HepG2 (cell line): ENCODE measurements around the gene FAM114A1. TPM values are rescaled to one million over a fixed set of nuclear protein-coding genes. Genes with fewer than 3 reads are reported as not detected.

ENCODE experiments used
- CBX2 ChIP-seq, 2 experiments: fragments of 200-600 bp in 1 of 2; sonication (generic); formaldehyde crosslinking in 1 of 2; IDR thresholded peaks; 2 replicates each; pipeline versions ENCODE4 v1.7.0 to v1.8.1; 2018 to 2022; ENCODE audit warnings: low read depth in 2 of 2, low read length in 1 of 2, mild to moderate bottlenecking in 1 of 2, missing genetic modification reagents in 1 of 2
- ELF1 ChIP-seq: sonication (generic); formaldehyde crosslinking; IDR thresholded peaks from 2 replicates; pipeline ENCODE4 v1.4.0; 2020; ENCODE audit warnings: missing genetic modification reagents
- FOXJ3 ChIP-seq: sonication (generic); formaldehyde crosslinking; IDR thresholded peaks from 2 replicates; pipeline ENCODE4 v1.4.0; 2020; ENCODE audit warnings: missing genetic modification reagents, mild to moderate bottlenecking, borderline replicate concordance
- JUNB ChIP-seq: sonication (generic); formaldehyde crosslinking; IDR thresholded peaks from 2 replicates; pipeline ENCODE4 v1.8.0; 2022; ENCODE audit warnings: missing genetic modification reagents, mild to moderate bottlenecking, borderline replicate concordance
- KAT2B ChIP-seq: fragments of 150-350 bp; IDR thresholded peaks from 2 replicates; pipeline ENCODE4 v1.6.1; 2014; ENCODE audit warnings: low read depth, low read length, borderline replicate concordance
- KDM6A ChIP-seq: IDR thresholded peaks from 2 replicates; pipeline ENCODE4 v1.6.1; 2016; ENCODE audit warnings: low read depth
- KLF12 ChIP-seq: sonication (generic); formaldehyde crosslinking; IDR thresholded peaks from 2 replicates; pipeline ENCODE4 v1.4.0; 2020; ENCODE audit warnings: missing genetic modification reagents, borderline replicate concordance
- POLR2AphosphoS2 ChIP-seq: IDR thresholded peaks from 2 replicates; pipeline ENCODE4 v1.6.1; 2011; ENCODE audit warnings: low read depth, low read length, improper control_type of control experiment
- SALL1 ChIP-seq: sonication (generic); formaldehyde crosslinking; IDR thresholded peaks from 2 replicates; pipeline ENCODE4 v1.8.0; 2022; ENCODE audit warnings: mild to moderate bottlenecking, missing genetic modification reagents
- SMAD3 ChIP-seq: sonication (generic); formaldehyde crosslinking; IDR thresholded peaks from 2 replicates; pipeline ENCODE4 v1.4.0; 2020; ENCODE audit warnings: missing genetic modification reagents
- STAT5B ChIP-seq: sonication (generic); formaldehyde crosslinking; IDR thresholded peaks from 2 replicates; pipeline ENCODE4 v1.4.0; 2020; ENCODE audit warnings: missing genetic modification reagents
- TMF1 ChIP-seq: sonication (generic); formaldehyde crosslinking; IDR thresholded peaks from 2 replicates; pipeline ENCODE4 v1.8.1; 2022; ENCODE audit warnings: low read depth, missing genetic modification reagents
- WIZ ChIP-seq: sonication (generic); formaldehyde crosslinking; IDR thresholded peaks from 2 replicates; pipeline ENCODE4 v1.5.1; 2020; ENCODE audit warnings: mild to moderate bottlenecking, missing genetic modification reagents
- XBP1 ChIP-seq: sonication (generic); formaldehyde crosslinking; IDR thresholded peaks from 2 replicates; pipeline ENCODE4 v1.5.0; 2020; ENCODE audit warnings: missing genetic modification reagents
- ZNF234 ChIP-seq: sonication (generic); formaldehyde crosslinking; conservative IDR thresholded peaks from 2 replicates; pipeline ENCODE4 v1.5.1; 2020; ENCODE audit warnings: mild to moderate bottlenecking, missing genetic modification reagents
- ZNF660 ChIP-seq: sonication (generic); formaldehyde crosslinking; IDR thresholded peaks from 2 replicates; pipeline ENCODE4 v1.5.1; 2020; ENCODE audit warnings: mild to moderate bottlenecking, low read depth, missing genetic modification reagents, borderline replicate concordance
- ZNF749 ChIP-seq: sonication (generic); formaldehyde crosslinking; IDR thresholded peaks from 2 replicates; pipeline ENCODE4 v1.8.0; 2022; ENCODE audit warnings: mild to moderate bottlenecking, missing genetic modification reagents, moderate library complexity, borderline replicate concordance
- ZSCAN20 ChIP-seq: sonication (generic); formaldehyde crosslinking; IDR thresholded peaks from 2 replicates; pipeline ENCODE4 v1.4.0; 2020; ENCODE audit warnings: missing genetic modification reagents, mild to moderate bottlenecking, borderline replicate concordance
- polyA plus RNA-seq, 8 experiments: library from polyadenylated mRNA; depleted of rRNA in 3 of 8; stranded (reverse) in 7 of 8; unstranded in 1 of 8; fragments of >200 nt; fragmentation: Illumina TruSeq in 4 of 8; extraction: Trizol in 4 of 8; gene quantifications; 2 replicates each; pipeline versions ENCODE4 v1.2.1 to v1.2.3, GENCODE V29; 2011 to 2016; ENCODE audit warnings: low read depth in 4 of 8, missing spikeins in 1 of 8, mixed read lengths in 1 of 8; ENCODE audit not compliant: insufficient read depth in 1 of 8
- total RNA-seq, 5 experiments: library from RNA; depleted of rRNA; stranded (reverse); fragments of >200 nt; fragmentation: Illumina TruSeq; extraction: Trizol; gene quantifications; 2 replicates each; pipeline ENCODE4 v1.2.3, GENCODE V29; 2016; ENCODE audit warnings: low read depth in 1 of 5
- TF ChIP-seq, protein P1 (sequence below): sonication (generic); formaldehyde crosslinking; IDR thresholded peaks from 2 replicates; pipeline ENCODE4 v1.4.0; 2020; ENCODE audit warnings: missing genetic modification reagents, borderline replicate concordance
- TF ChIP-seq, protein P2 (sequence below): sonication (generic); formaldehyde crosslinking; IDR thresholded peaks from 2 replicates; pipeline ENCODE4 v1.4.0; 2020; ENCODE audit warnings: missing genetic modification reagents, low read depth, mild to moderate bottlenecking, borderline replicate concordance
- TF ChIP-seq, protein P3 (sequence below): sonication (generic); formaldehyde crosslinking; conservative IDR thresholded peaks from 2 replicates; pipeline ENCODE4 v1.8.1; 2023; ENCODE audit warnings: missing genetic modification reagents
- TF ChIP-seq, protein P4 (sequence below): sonication (generic); formaldehyde crosslinking; IDR thresholded peaks from 2 replicates; pipeline ENCODE4 v1.5.1; 2020; ENCODE audit warnings: mild to moderate bottlenecking, missing genetic modification reagents, moderate library complexity

The FAM114A1 gene
- total and polyA plus RNA-seq, 2 of the 13 experiments (the other 11 are each of a cell fraction or from before 2014, with no cell fraction given), result 61.0 to 76.9 TPM

DNA sequence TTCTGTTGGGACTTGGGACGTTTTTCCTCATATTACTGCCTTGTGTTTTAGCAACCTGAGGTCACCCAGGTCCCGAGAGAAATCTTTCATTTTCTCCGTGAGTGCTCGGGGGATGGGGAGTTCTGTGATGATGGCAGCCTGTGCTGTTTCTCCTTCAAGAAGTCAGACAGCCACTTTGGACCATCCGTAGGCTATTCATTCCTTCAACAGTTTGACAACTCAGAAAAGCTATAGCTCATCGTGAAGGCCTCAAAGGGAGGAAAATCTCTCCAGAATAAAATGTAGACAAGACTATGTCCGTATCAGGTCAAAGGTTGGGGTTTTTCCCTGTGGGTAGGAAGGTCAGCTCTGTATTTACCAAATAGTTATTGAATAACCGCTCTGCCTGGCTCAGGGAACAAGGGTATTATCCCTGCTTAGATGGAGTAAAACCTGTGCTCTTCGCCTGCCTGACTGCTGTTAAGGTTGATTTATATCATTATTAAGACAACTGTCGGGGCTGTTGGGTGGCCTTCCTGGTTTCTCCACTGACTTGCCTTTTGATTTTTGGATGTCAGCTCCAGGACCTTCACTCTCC lies 36.6 kb downstream of the FAM114A1 start (continued):
- TF ChIP-seq, protein P1, sequence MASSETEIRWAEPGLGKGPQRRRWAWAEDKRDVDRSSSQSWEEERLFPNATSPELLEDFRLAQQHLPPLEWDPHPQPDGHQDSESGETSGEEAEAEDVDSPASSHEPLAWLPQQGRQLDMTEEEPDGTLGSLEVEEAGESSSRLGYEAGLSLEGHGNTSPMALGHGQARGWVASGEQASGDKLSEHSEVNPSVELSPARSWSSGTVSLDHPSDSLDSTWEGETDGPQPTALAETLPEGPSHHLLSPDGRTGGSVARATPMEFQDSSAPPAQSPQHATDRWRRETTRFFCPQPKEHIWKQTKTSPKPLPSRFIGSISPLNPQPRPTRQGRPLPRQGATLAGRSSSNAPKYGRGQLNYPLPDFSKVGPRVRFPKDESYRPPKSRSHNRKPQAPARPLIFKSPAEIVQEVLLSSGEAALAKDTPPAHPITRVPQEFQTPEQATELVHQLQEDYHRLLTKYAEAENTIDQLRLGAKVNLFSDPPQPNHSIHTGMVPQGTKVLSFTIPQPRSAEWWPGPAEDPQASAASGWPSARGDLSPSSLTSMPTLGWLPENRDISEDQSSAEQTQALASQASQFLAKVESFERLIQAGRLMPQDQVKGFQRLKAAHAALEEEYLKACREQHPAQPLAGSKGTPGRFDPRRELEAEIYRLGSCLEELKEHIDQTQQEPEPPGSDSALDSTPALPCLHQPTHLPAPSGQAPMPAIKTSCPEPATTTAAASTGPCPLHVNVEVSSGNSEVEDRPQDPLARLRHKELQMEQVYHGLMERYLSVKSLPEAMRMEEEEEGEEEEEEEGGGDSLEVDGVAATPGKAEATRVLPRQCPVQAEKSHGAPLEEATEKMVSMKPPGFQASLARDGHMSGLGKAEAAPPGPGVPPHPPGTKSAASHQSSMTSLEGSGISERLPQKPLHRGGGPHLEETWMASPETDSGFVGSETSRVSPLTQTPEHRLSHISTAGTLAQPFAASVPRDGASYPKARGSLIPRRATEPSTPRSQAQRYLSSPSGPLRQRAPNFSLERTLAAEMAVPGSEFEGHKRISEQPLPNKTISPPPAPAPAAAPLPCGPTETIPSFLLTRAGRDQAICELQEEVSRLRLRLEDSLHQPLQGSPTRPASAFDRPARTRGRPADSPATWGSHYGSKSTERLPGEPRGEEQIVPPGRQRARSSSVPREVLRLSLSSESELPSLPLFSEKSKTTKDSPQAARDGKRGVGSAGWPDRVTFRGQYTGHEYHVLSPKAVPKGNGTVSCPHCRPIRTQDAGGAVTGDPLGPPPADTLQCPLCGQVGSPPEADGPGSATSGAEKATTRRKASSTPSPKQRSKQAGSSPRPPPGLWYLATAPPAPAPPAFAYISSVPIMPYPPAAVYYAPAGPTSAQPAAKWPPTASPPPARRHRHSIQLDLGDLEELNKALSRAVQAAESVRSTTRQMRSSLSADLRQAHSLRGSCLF, result no peak
- TF ChIP-seq, protein P2, sequence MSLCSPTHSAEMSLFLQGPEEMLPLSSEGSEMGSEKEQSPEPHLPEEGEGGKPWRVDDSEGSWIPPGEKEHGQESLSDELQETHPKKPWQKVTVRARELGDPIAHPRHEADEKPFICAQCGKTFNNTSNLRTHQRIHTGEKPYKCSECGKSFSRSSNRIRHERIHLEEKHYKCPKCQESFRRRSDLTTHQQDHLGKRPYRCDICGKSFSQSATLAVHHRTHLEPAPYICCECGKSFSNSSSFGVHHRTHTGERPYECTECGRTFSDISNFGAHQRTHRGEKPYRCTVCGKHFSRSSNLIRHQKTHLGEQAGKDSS, result no peak
- no peak for TF ChIP-seq XBP1 (CRISPR knock-in tag)
- no peak for TF ChIP-seq STAT5B (CRISPR knock-in tag)
- TF ChIP-seq KLF12, result no peak
- TF ChIP-seq SMAD3 (CRISPR knock-in tag), result peak; percentile 18; the same call in 1 of the 2 replicates
- no peak for TF ChIP-seq TMF1 (CRISPR knock-in tag)
- TF ChIP-seq SALL1 (CRISPR knock-in tag), result peak; percentile 39; the same call in 1 of the 2 replicates
- TF ChIP-seq, protein P3, sequence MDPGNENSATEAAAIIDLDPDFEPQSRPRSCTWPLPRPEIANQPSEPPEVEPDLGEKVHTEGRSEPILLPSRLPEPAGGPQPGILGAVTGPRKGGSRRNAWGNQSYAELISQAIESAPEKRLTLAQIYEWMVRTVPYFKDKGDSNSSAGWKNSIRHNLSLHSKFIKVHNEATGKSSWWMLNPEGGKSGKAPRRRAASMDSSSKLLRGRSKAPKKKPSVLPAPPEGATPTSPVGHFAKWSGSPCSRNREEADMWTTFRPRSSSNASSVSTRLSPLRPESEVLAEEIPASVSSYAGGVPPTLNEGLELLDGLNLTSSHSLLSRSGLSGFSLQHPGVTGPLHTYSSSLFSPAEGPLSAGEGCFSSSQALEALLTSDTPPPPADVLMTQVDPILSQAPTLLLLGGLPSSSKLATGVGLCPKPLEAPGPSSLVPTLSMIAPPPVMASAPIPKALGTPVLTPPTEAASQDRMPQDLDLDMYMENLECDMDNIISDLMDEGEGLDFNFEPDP (CRISPR knock-in tag), result no peak
- TF ChIP-seq ZNF234 (CRISPR knock-in tag), result no peak
- TF ChIP-seq ELF1, result no peak
- no peak for TF ChIP-seq ZSCAN20 (CRISPR knock-in tag)
- peak; percentile 70 for TF ChIP-seq KDM6A (CRISPR knock-in tag)
- no peak for TF ChIP-seq ZNF749
- TF ChIP-seq JUNB (CRISPR knock-in tag), result no peak
- TF ChIP-seq WIZ, result no peak
- no peak for TF ChIP-seq ZNF660 (CRISPR knock-in tag)
- TF ChIP-seq KAT2B, result no peak
- TF ChIP-seq POLR2AphosphoS2, result no peak
- TF ChIP-seq FOXJ3 (CRISPR knock-in tag), result peak; percentile 59; the same call in 1 of the 2 replicates
- TF ChIP-seq, protein P4, sequence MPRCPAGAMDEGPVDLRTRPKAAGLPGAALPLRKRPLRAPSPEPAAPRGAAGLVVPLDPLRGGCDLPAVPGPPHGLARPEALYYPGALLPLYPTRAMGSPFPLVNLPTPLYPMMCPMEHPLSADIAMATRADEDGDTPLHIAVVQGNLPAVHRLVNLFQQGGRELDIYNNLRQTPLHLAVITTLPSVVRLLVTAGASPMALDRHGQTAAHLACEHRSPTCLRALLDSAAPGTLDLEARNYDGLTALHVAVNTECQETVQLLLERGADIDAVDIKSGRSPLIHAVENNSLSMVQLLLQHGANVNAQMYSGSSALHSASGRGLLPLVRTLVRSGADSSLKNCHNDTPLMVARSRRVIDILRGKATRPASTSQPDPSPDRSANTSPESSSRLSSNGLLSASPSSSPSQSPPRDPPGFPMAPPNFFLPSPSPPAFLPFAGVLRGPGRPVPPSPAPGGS (CRISPR knock-in tag), result 0 out of 2 replicates have a peak, but pooled peaks have one; percentile 37
- no peak for TF ChIP-seq CBX2 (IDR thresholded peaks at IDR 0.05; ENCODE audit: low read depth, low read length)
- TF ChIP-seq CBX2 (CRISPR knock-in tag; IDR thresholded peaks at IDR 0.05; ENCODE audit: low read depth), result no peak
